HG02884 (cell line): ENCODE measurements around the gene FBXO46.
A peak's percentile ranks its signal among the peaks of the same experiment; 100 is the strongest.
"Not testable (repeated sequence)": the region's sequence is repeated elsewhere in the genome, so short reads cannot be mapped to it uniquely, and the experiment has no call there.

Experiments used
- ATAC-seq: cut with Tn5 transposase; IDR thresholded peaks from one replicate; pipeline ENCODE4 v1.9.1; 2021; ENCODE audit warnings: mild to moderate bottlenecking, moderate library complexity; ENCODE audit not compliant: unreplicated experiment

The FBXO46 gene

GRCh38 chr19:45729800-45730290, 851 bp downstream of the FBXO46 start:
- ATAC-seq: no peak

GRCh38 chr19:45728683-45729082, 2.0 kb downstream of the FBXO46 start:
- not testable (repeated sequence) for ATAC-seq

- ATAC-seq: not testable (repeated sequence)
Measured at GRCh38 chr19:45720065-45720464, 10.6 kb downstream of the FBXO46 start.

GRCh38 chr19:45717983-45718650, 12.6 kb downstream of the FBXO46 start:
- ATAC-seq: no peak

- ATAC-seq: peak; percentile 85
Measured at GRCh38 chr19:45717131-45717982, 13.3 kb downstream of the FBXO46 start.

GRCh38 chr19:45716359-45717130, 14.2 kb downstream of the FBXO46 start:
- no peak for ATAC-seq

- ATAC-seq: no peak
Measured at GRCh38 chr19:45715139-45715538, 15.6 kb downstream of the FBXO46 start.

GRCh38 chr19:45713141-45713540, 17.6 kb downstream of the FBXO46 start:
- ATAC-seq: no peak

- no peak for ATAC-seq
Measured at GRCh38 chr19:45712699-45713067, 18.0 kb downstream of the FBXO46 start.

GRCh38 chr19:45711851-45712698, 18.6 kb downstream of the FBXO46 start:
- no peak for ATAC-seq

- ATAC-seq: no peak
Measured at GRCh38 chr19:45710356-45711130, 20.2 kb downstream of the FBXO46 start.

GRCh38 chr19:45705710-45706415, 24.8 kb downstream of the FBXO46 start:
- ATAC-seq: no peak

- ATAC-seq: no peak
Measured at GRCh38 chr19:45705115-45705514, 25.6 kb downstream of the FBXO46 start.

GRCh38 chr19:45701676-45702075, 29.0 kb downstream of the FBXO46 start:
- no peak for ATAC-seq

GRCh38 chr19:45693106-45693788, 37.4 kb downstream of the FBXO46 start:
- ATAC-seq: no peak

GRCh38 chr19:45692187-45693105, 38.2 kb downstream of the FBXO46 start, which contains the start of gene QPCTL:
Gene QPCTL (plus strand): TSS chr19:45692666. CDS start chr19:45692704, 38 bp downstream.
- peak; percentile 81 for ATAC-seq

- ATAC-seq: peak; percentile 52
Measured at GRCh38 chr19:45691516-45692186, 39.0 kb downstream of the FBXO46 start, which contains the start of gene SNRPD2. Gene SNRPD2 (minus strand): TSS chr19:45691953. CDS start chr19:45691888, 65 bp downstream.
